HCT116 (cell line): ENCODE measurements around the gene TAS2R20. TPM values are rescaled to one million over a fixed set of nuclear protein-coding genes. Genes with fewer than 3 reads are reported as not detected.

Experiments
- ATAC-seq: fragments of 200-7000 bp; cut with Tn5 transposase; 2 replicates; pipeline ENCODE4 v1.9.1; 2020; ENCODE audit warnings: mild to moderate bottlenecking, moderate library complexity
- BruUV-seq: library from RNA; stranded (reverse); fragments of 400-500 nt; replicated peaks from 2 replicates; lab custom pipeline; 2021; lab: Mats Ljungman, UMichigan
- CTCF ChIA-PET: fragments of 300-600 bp; sonication (Branson Sonifier 250); formaldehyde crosslinking; loops from one replicate; lab custom pipeline; 2021; ENCODE audit warnings: antibody characterized with exemption; lab: Charles Lee
- POLR2A ChIA-PET: fragments of 300-600, 350-600 bp; sonication (Branson Sonifier 250); formaldehyde crosslinking; loops from one replicate; lab custom pipeline; 2021; ENCODE audit warnings: antibody characterized with exemption; lab: Charles Lee
- RAD21 ChIA-PET, 2 experiments: fragments of 300-600 bp; sonication (Branson Sonifier 250); formaldehyde crosslinking; loops; one replicate each; lab custom pipeline; 2023; ENCODE audit warnings: low total read pairs in 2 of 2; ENCODE audit not compliant: uncharacterized antibody in 2 of 2, unreplicated experiment in 2 of 2, low non-redundant PET in 1 of 2; lab: Charles Lee
- DNase-seq: peaks from one replicate; pipeline ENCODE4 v3.0.0-alpha.2; 2010; ENCODE audit warnings: low read depth, low spot score
- H2AFZ ChIP-seq: fragments of 200-600 bp; shearing (Covaris generic), sonication (generic); 2 replicates; pipeline ENCODE4 v1.6.1; 2017; ENCODE audit warnings: low read depth, mixed run types, mixed read lengths, antibody characterized with exemption, low read length; ENCODE audit not compliant: poor library complexity, severe bottlenecking
- H3K27ac ChIP-seq: 2 replicates; pipeline ENCODE4 v1.5.1; 2012; ENCODE audit warnings: low read depth, low read length
- H3K27me3 ChIP-seq: fragments of 200-600 bp; sonication (generic); 2 replicates; pipeline ENCODE4 v1.6.1; 2016; ENCODE audit warnings: mixed run types, low read length, mixed read lengths; ENCODE audit not compliant: insufficient read depth
- H3K36me3 ChIP-seq, 2 experiments: fragments of 200-500 bp in 1 of 2; fragments of 200-600 bp in 1 of 2; sonication (Bioruptor generic) in 1 of 2; sonication (generic) in 1 of 2; 2 replicates each; pipeline versions ENCODE4 v1.5.1 to v1.6.1; 2014 to 2016; ENCODE audit warnings: low read length in 2 of 2, inconsistent platforms in 1 of 2, mixed read lengths in 1 of 2, mixed run types in 1 of 2; ENCODE audit not compliant: insufficient read depth in 2 of 2, control insufficient read depth in 1 of 2
- H3K4me1 ChIP-seq, 2 experiments: fragments of 200-600 bp in 1 of 2; sonication (generic) in 1 of 2; 2 replicates each; pipeline versions ENCODE4 v1.5.1 to v1.6.1; 2012 to 2017; ENCODE audit warnings: low read length in 2 of 2, inconsistent platforms in 1 of 2, mild to moderate bottlenecking in 1 of 2, mixed read lengths in 1 of 2, mixed run types in 1 of 2, moderate library complexity in 1 of 2; ENCODE audit not compliant: insufficient read depth in 2 of 2, control insufficient read depth in 1 of 2
- H3K4me2 ChIP-seq: fragments of 200-600 bp; sonication (generic); 2 replicates; pipeline ENCODE4 v1.6.1; 2017; ENCODE audit warnings: mixed run types, low read length, mixed read lengths
- H3K4me3 ChIP-seq, 2 experiments: fragments of 200-600 bp in 1 of 2; sonication (generic) in 1 of 2; replicated peaks in 1 of 2; 2 replicates each; pipeline ENCODE4 v1.5.1; 2011 to 2016; ENCODE audit warnings: low read length in 2 of 2, control low read depth in 1 of 2, low read depth in 1 of 2, mild to moderate bottlenecking in 1 of 2, mixed read lengths in 1 of 2, mixed run types in 1 of 2
- H3K79me2 ChIP-seq: fragments of 200-600 bp; sonication (generic); 2 replicates; pipeline ENCODE4 v1.6.1; 2017; ENCODE audit warnings: mild to moderate bottlenecking, mixed run types, low read length, moderate library complexity, mixed read lengths; ENCODE audit not compliant: insufficient read depth
- H3K9ac ChIP-seq: fragments of 200-600 bp; sonication (generic); 2 replicates; pipeline ENCODE4 v1.6.1; 2016; ENCODE audit warnings: low read length, mixed read lengths
- H3K9me2 ChIP-seq: fragments of 200-600 bp; sonication (generic), shearing (Covaris generic); 2 replicates; pipeline ENCODE4 v1.6.1; 2017; ENCODE audit warnings: mixed run types, mild to moderate bottlenecking, moderate library complexity; ENCODE audit not compliant: insufficient read depth
- H3K9me3 ChIP-seq, 2 experiments: fragments of 200-500 bp in 1 of 2; fragments of 200-600 bp in 1 of 2; sonication (Bioruptor generic) in 1 of 2; sonication (generic) in 1 of 2; 2 replicates each; pipeline ENCODE4 v1.6.1; 2014 to 2017; ENCODE audit warnings: low read length in 2 of 2, mixed read lengths in 2 of 2, inconsistent platforms in 1 of 2, low read depth in 1 of 2, mild to moderate bottlenecking in 1 of 2, mixed run types in 1 of 2, moderate library complexity in 1 of 2; ENCODE audit not compliant: control insufficient read depth in 1 of 2, insufficient read depth in 1 of 2
- H4K20me1 ChIP-seq: fragments of 200-600 bp; sonication (generic), shearing (Covaris generic); 2 replicates; pipeline ENCODE4 v1.6.1; 2017; ENCODE audit warnings: mixed run types, mild to moderate bottlenecking, moderate library complexity; ENCODE audit not compliant: insufficient read depth
- ELF1 ChIP-seq: IDR thresholded peaks from 2 replicates; pipeline ENCODE4 v1.6.1; 2012; ENCODE audit warnings: low read depth, borderline replicate concordance
- POLR2AphosphoS5 ChIP-seq: IDR thresholded peaks from 2 replicates; pipeline ENCODE4 v1.6.1; 2011; ENCODE audit warnings: mild to moderate bottlenecking, low read depth, low read length, moderate library complexity
- SIN3A ChIP-seq: IDR thresholded peaks from 2 replicates; pipeline ENCODE4 v1.6.1; 2012; ENCODE audit warnings: low read depth
- TCF7L2 ChIP-seq: IDR thresholded peaks from 2 replicates; pipeline ENCODE4 v1.7.0; 2011; ENCODE audit warnings: borderline replicate concordance, inconsistent platforms; ENCODE audit not compliant: insufficient read depth, insufficient read length; ENCODE audit errors: extremely low read depth
- YY1 ChIP-seq: IDR thresholded peaks from 2 replicates; pipeline ENCODE4 v1.6.1; 2011; ENCODE audit warnings: low read length, low read depth, moderate library complexity, mild to moderate bottlenecking; ENCODE audit not compliant: insufficient replicate concordance; ENCODE audit errors: extremely low read depth
- ZFX ChIP-seq: fragments of 450-650 bp; IDR thresholded peaks from 2 replicates; pipeline ENCODE4 v1.6.1; 2017
- ZNF274 ChIP-seq: fragments of 200-500 bp; sonication (Bioruptor generic); IDR thresholded peaks from 2 replicates; pipeline ENCODE4 v1.6.1; 2014; ENCODE audit warnings: mild to moderate bottlenecking, low read depth, low read length, inconsistent platforms
- intact Hi-C: fragments of 100-400 bp; cut with micrococcal nuclease; formaldehyde crosslinking; loops from 2 replicates; pipeline ENCODE4 v1.10.0; 2022
- total RNA-seq: library from RNA; stranded (reverse); gene quantifications from one replicate; pipeline ENCODE4 v1.2.1, GENCODE V29; 2021; ENCODE audit not compliant: unreplicated experiment
- TF ChIP-seq, protein P1 (sequence below): IDR thresholded peaks from 2 replicates; pipeline ENCODE4 v1.6.1; 2012; ENCODE audit warnings: low read depth
- TF ChIP-seq, protein P2 (sequence below), 3 experiments: fragments of 200-600 bp in 1 of 3; sonication (generic) in 1 of 3; IDR thresholded peaks in 2 of 3; conservative IDR thresholded peaks in 1 of 3; 2 replicates each; pipeline ENCODE4 v1.5.1; 2012 to 2017; ENCODE audit warnings: low read depth in 2 of 3, low read length in 2 of 3, antibody characterized with exemption in 1 of 3, borderline replicate concordance in 1 of 3, control low read depth in 1 of 3, mild to moderate bottlenecking in 1 of 3, mixed read lengths in 1 of 3, mixed run types in 1 of 3, moderate library complexity in 1 of 3; ENCODE audit not compliant: insufficient read depth in 1 of 3
- TF ChIP-seq, protein P3 (sequence below): IDR thresholded peaks from 2 replicates; pipeline ENCODE4 v1.6.1; 2012

The TAS2R20 gene
- total RNA-seq, 1 experiment from 2014 or later, result 0.76 TPM

DNA sequence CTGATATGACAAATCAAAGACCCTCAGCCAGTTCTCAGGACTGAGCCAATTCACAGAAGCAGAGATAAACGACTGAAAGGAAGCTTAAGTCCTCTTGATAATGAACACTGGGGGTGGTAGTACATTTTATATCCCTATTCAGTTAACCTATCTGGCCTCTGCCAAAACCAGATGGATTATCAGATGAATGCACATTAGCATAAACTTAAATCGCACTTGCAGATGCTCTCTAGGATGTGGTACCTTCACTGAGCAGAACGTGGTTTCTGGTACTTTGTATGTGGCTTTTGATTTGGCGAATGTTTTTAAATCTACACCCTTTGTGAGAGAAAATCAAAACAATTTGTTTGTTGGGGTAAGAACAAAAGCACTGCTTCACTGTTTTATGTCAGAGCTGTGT, 37.9 kb downstream of the TAS2R20 start:
- no peak for ATAC-seq

More for the DNA sequence above, 37.9 kb downstream of the TAS2R20 start:
- DNase-seq, result no peak
- Histone ChIP-seq H3K9ac (no peak overlapping the region), H3K4me3 (no peak overlapping the region), H4K20me1 (no peaks in the 10 kb centered on the region)
- CTCF ChIA-PET, result no interaction called here
- TF ChIP-seq ZNF274, result no peak
- no peak for TF ChIP-seq SIN3A
- no peak for TF ChIP-seq YY1
- TF ChIP-seq, protein P1, sequence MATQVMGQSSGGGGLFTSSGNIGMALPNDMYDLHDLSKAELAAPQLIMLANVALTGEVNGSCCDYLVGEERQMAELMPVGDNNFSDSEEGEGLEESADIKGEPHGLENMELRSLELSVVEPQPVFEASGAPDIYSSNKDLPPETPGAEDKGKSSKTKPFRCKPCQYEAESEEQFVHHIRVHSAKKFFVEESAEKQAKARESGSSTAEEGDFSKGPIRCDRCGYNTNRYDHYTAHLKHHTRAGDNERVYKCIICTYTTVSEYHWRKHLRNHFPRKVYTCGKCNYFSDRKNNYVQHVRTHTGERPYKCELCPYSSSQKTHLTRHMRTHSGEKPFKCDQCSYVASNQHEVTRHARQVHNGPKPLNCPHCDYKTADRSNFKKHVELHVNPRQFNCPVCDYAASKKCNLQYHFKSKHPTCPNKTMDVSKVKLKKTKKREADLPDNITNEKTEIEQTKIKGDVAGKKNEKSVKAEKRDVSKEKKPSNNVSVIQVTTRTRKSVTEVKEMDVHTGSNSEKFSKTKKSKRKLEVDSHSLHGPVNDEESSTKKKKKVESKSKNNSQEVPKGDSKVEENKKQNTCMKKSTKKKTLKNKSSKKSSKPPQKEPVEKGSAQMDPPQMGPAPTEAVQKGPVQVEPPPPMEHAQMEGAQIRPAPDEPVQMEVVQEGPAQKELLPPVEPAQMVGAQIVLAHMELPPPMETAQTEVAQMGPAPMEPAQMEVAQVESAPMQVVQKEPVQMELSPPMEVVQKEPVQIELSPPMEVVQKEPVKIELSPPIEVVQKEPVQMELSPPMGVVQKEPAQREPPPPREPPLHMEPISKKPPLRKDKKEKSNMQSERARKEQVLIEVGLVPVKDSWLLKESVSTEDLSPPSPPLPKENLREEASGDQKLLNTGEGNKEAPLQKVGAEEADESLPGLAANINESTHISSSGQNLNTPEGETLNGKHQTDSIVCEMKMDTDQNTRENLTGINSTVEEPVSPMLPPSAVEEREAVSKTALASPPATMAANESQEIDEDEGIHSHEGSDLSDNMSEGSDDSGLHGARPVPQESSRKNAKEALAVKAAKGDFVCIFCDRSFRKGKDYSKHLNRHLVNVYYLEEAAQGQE, result no peak
- no peak for TF ChIP-seq ZFX
- TF ChIP-seq ELF1, result no peak
- TF ChIP-seq, protein P2, sequence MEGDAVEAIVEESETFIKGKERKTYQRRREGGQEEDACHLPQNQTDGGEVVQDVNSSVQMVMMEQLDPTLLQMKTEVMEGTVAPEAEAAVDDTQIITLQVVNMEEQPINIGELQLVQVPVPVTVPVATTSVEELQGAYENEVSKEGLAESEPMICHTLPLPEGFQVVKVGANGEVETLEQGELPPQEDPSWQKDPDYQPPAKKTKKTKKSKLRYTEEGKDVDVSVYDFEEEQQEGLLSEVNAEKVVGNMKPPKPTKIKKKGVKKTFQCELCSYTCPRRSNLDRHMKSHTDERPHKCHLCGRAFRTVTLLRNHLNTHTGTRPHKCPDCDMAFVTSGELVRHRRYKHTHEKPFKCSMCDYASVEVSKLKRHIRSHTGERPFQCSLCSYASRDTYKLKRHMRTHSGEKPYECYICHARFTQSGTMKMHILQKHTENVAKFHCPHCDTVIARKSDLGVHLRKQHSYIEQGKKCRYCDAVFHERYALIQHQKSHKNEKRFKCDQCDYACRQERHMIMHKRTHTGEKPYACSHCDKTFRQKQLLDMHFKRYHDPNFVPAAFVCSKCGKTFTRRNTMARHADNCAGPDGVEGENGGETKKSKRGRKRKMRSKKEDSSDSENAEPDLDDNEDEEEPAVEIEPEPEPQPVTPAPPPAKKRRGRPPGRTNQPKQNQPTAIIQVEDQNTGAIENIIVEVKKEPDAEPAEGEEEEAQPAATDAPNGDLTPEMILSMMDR (IDR thresholded peaks at IDR 0.05 in 2 of 3, conservative IDR thresholded peaks at IDR 0.05 in 1 of 3; ENCODE audit: borderline replicate concordance in 1 of 3, insufficient read depth in 1 of 3, low read depth in 2 of 3, low read length in 2 of 3), result no peak
- TF ChIP-seq, protein P3, sequence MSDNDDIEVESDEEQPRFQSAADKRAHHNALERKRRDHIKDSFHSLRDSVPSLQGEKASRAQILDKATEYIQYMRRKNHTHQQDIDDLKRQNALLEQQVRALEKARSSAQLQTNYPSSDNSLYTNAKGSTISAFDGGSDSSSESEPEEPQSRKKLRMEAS, result no peak
- no peak for TF ChIP-seq TCF7L2
- TF ChIP-seq POLR2AphosphoS5, result no peak
- TF ChIP-seq, all 23 proteins: peak for 0
- Histone ChIP-seq H3K36me3 (no peaks in the 10 kb centered on the region), H2AFZ (no peak overlapping the region), H3K4me1 (no peaks in the 10 kb centered on the region), H3K27ac (no peak overlapping the region), H3K9me3 (peaks cover 0 to 5% of the 10 kb centered on the region in 2 experiments; a peak in 1 of 4 replicates), H3K4me2 (no peak overlapping the region), H3K27me3 (no peaks in the 10 kb centered on the region), H3K9me2 (no peaks in the 10 kb centered on the region), H3K79me2 (peaks cover 16% of the 10 kb centered on the region)
- intact Hi-C loops, result no loop called here
- ChIA-PET POLR2A (no interaction called here), RAD21 (interaction anchor here in 1 of 2 experiments (0.6 kb wide), 1 partner anchor 13 kb away, joined by 3 read pairs; no protein-coding TSS in a partner anchor)
- no TSS peak for BruUV-seq
